DMS79 treated with DMSO at 0.1 percent for 48 hours (cell line): ENCODE data around the gene ZCCHC24.

ENCODE experiments used
- DNase-seq: peaks from one replicate; lab custom pipeline; 2025; lab: John Stamatoyannopoulos, UW

Gene ZCCHC24

DNA sequence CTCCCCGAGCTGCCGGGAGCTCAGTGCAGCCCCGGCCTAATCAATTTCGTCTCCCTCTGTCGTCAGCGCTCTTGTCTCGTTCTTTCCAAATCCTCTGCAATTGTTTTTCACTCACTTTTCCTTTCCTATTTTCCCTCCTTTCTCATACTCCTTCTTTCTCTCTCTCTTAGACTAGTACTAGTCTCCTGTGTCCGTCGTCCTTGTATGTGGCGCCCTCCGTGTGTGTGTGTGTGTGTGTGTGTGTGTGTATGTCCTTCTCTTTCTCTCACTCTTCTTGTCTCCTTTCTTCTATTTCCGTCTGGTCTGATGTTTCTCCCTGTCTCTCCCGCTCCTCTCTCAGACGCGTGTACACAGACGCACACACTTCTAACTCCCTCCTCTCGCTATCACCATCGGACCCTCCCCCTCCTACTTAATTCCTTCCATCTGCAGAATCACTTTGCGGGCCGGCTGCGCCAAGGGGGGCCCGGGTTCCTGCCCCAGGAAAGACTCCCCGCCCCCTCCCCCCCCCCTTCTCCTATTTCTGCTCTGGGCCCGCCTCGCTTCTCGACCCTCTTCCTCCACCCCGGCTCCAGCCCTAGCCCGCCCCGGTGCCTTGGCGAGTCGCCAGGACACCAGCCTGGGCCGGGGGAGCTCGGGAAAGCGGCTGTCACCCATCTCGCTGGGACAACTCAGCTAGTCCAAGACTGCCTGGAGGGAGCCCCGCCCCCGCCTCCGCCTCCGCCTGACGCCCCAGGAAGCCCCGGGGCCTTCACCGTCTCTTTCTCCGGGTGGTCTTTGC, 743 bp upstream of the ZCCHC24 start:
- DNase-seq, result peak; percentile 32

DNA sequence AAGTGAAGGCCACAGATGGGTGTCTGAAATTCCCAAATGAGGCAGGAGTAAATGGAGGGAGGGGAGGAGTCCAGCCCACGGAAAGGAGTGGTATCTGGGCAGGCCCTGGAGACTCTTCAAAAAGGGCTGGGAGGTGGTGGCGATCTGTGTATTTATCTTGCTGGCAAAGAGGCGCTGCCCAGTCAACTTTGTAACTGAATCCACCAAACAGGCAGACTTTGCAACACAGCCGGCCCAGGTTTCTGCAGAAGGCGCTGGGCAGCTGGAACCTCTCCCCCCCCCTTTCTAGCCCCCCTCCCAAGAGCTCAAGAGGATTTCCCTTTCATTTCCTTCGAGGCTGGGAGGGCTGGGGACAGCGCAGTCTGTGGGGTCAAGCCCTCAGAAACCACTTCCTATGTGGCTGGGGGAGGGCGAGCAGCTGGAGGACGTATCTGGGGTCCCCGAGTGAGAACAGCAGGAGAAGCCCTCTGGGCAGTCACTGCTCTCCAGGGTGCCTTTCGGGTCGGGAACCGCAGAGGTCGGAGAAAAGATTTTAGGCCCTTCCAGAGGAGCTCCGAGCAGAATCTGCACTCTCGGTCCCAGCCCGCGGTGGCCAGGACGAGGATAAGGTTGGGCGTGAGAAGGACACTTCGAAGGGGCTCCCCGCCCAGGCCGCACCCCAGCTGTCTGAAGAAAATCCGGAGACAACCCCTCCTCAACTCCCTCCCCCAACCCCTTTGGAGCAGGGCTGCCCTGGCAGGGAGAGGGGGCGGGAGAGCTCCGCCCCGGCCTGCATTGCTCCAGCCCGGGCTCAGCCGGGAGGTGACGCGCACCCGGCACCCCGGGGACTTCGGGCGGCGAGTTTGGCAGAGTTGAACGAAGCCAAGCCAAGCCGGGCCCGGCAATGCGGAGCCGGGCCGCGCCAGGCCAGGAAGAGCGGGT, 965 bp downstream of the ZCCHC24 start:
- no peak for DNase-seq

- no peak for DNase-seq
These were observed 1.9 kb downstream of the ZCCHC24 start for GRCh38 chr10:79443338-79444198.

- no peak for DNase-seq
These were observed 3.0 kb downstream of the ZCCHC24 start for GRCh38 chr10:79442171-79443040.

DNA sequence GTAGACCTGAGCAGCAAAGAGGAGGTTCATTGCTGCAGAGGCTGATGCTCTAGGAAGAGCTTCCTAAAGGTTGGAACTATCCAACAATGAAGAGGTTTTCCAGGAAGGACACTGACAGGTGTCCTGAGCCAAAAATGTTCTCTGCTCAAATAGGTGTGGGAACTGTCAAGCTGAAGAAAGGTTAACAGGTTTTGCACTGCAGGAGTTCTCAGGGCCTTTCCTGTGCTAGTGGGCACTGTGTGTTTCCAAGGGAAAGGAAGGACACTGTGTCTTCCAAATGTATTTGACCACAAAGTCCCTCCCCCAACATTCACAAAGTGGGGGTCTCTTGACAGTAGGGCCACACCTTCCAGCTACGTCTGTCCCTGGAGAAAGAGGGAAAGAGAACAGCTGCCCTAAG, 4.0 kb downstream of the ZCCHC24 start:
- DNase-seq, result no peak

DNA sequence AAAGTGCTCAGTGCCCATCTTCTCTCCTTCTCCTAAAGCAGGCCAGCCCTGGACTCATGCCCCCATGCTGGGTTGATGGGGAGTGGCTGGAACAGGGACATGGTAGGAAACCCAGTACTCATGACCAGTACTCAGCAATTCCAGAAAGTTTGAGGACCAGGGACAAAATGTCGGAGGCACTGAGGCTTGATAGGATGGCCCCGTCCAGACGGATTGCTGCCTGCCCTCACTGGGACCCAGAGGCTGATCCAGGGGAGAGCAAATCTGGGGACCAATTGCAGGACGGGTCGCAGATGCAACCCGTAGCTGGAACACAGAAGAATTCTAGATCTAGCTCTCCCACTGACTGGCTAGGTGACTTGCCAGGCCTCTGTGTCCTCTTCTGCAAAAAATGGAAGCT, 5.1 kb downstream of the ZCCHC24 start:
- no peak for DNase-seq

DNA sequence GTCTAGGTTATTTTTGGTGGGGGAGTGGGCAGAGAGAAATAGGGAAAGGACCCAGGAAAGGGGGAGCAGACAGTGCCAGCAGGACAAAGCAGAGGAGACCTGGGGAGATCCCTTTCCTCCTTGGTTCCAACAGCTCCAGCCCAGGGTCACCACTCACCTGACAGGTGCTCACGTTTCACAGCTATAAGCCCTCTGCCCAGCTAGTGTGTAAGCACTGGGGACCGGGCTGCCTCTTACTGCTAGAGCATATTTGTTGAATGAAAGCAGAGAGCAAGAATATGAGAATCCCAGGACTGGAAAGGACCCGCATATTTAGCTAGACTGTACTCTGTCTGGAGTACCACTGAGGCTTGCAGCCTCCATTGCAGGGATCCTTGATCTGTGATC, 6.7 kb downstream of the ZCCHC24 start:
- no peak for DNase-seq

DNA sequence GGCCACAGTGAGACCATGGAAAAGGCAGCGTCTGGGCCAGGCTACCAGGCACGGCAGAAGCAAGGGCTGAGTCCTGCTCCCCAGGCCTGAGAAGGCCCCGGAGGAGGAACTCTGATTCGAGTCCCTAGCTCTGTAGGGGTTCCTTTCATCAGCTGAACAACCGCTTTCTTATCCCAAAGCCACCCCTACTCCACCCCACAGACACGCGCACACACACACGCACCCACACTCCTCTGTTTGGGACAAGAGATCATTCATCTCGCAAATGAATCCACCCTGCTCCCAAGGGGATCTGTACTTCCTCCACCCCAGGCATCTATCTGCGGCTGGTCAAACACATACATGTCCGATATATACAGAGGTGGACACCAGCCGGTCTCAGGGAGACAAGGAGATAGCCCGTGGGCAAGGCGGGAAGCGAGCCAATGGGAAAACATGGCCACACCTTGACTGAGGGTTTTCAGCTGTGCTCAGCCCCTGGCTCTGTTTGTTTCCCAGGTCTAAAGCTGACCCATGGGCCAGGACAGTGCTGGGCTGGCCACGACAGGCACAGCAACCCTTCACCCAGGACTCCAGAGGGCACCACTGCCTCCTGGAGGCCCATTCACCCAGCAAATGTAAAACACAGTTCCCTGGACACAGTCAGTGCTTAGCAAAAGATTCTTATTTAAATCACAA, 7.3 kb downstream of the ZCCHC24 start:
- DNase-seq, result no peak

- DNase-seq, result no peak
These were observed 8.2 kb downstream of the ZCCHC24 start for GRCh38 chr10:79437111-79437814.

- no peak for DNase-seq
These were observed 8.6 kb downstream of the ZCCHC24 start for GRCh38 chr10:79436850-79437103.

DNA sequence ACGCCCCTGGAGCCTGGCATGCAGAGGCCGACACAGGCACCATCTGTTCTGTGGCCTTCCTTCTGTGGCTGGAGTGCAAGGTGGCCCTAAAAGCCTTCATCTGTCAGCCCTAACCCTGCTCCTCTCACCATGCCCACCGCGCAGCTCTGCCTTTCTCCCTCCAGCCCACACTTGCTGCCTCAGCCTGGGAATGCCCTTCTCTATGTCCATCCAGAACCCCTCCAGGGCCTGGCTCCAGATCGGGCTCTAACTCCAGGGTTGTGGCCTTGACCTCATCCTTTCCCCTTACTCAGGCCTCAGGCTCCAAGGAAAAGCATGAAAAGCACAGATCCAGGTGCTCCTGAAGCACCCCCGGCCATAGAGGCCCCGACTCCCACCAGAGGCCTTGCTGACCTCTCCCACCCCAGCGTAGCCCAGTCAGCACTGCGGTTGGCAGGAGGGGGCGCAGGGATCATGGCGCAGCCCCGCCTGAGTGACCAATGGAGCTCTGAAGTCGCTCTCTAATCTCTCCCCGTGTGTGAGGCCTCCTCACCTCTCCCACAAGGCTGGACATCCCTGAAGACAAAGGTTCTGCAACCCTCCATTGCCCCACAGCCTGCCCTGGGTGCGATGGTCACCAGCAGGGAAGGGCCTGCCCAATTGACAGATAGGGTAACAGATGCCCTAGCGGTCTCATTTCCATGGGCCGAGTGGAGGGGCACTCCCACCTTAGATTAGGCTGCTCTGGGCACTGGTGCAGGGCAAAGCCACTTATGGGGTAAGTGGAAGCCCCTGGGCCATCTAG, 9.2 kb downstream of the ZCCHC24 start:
- DNase-seq, result no peak

GRCh38 chr10:79435271-79436065, 10.0 kb downstream of the ZCCHC24 start:
- no peak for DNase-seq

- DNase-seq, result no peak
These were observed 10.6 kb downstream of the ZCCHC24 start for GRCh38 chr10:79434821-79435251.

DNA sequence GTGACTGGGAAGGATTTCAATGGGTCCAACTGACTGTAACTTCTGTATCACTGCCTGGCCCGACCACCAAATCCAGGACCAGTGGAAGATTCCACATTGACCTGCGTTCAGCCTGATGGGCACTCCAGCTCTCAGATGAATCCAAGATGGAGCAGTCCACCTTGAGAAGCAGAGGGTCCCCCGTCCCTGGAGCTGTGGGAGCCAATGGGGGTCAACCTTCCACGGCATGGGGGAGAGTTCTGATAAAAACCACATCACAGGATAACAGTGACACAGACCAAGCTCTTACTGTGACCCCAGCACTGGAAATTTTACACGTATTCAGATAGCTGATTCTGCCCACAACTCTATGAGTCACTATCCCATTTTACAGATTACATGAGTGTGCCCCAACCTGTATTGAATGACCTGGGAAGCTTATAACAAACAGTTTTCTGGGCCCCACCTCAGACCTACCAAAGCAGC, 11.2 kb downstream of the ZCCHC24 start:
- DNase-seq, result no peak

DNA sequence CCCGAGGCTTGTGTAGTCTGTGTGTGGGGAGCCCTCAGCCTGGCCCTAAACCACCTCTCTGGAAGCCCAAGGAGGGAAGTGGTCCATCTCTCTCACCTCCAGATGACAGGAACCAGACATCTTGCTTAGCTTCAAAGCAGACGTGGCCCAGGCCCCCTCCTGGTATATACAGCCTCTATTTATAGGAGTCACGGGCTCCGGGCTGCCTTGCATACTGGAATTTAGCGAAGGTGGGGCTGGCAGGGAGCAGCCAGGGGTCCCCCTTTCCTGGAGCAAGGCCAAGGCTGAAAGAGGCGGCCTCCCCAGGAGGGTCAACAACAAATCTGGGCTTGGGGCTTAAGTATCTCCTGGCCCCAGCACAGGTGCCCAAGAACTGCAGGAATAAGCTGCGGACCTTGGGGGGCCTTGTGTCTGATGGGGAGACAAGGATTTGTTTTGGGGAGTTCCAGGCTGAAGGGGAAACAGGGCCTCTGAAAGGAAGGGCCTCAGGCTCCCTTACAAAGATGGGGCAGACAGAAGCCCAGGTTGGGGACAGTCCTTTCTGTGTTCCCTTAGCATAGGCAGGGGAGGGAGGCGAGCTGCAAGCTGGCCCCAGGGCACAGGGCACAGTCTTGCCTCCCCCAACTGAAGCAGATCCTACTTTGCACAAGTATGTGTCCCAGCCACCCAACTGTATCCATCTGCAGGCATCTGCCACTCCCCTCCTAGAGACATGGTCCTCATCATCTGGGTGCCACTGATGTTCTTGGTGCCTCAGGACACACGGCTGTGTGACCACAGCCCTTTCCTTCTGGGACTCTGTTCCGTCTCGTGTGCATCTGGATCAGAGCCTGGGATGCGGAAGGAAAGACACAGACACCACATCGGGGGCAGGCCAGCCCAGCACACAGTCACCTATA, 11.9 kb downstream of the ZCCHC24 start:
- no peak for DNase-seq

DNA sequence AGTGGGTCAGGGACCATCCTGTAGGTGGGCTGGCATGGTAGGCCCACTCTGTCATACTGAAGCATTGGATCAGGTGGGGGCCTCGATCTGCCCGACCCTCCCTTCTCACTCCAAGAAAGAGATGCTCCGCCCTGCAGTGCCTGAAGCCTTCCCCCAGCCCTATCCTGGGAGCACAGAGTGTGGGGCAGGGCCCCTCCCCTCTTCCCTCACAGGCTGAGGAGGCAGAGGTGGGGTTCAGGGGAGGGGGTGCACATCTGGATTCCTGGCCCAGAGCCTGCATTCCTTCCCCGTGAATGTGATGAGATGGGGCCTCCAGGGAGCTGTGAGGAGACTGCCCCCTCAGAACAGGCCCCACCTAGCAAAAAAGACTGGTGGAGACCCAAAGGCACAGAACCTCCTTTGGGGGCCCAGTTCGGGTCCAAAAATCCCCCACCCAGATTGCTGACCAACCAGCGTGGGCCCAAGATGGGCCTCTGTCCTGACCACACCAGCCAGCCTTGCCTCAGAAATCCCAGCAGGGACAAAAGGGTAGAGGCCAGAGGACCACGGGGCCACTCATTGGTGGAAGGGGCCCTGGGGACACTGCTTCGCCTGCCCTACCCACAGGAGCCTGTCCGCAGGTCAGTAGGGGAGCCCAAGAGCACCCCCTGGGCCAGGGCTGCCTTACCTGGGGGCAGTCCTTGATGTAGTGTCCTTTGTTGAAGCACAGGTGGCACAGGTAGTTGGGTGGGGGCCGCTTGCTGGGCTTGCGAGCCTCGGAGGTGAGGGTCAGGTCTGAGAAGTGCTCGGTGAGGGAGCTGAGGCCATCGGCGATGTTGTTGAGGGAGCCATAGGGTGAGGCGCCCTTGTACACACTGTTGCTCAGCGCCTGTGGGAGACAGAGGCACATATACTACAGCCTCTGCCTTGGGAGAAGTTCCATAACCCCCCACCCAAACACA, 13.3 kb downstream of the ZCCHC24 start:
- DNase-seq, result no peak
